SH-SY5Y (cell line): ENCODE data around the gene CYB5R3.

Experiments used
- GATA2 ChIP-seq: IDR thresholded peaks from 2 replicates; pipeline ENCODE4 v1.6.1; 2011; ENCODE audit warnings: mild to moderate bottlenecking, low read depth, low read length
- GATA3 ChIP-seq: IDR thresholded peaks from 2 replicates; pipeline ENCODE4 v1.6.1; 2011; ENCODE audit warnings: low read depth, mild to moderate bottlenecking, low read length, moderate library complexity

- TF ChIP-seq GATA3 (no peak), GATA2 (no peak)
Measured at GRCh38 chr22:42591987-42592386, 57.2 kb downstream of the CYB5R3 start.
